ENCODE results near the gene QPRT. TPM values are rescaled to one million over a fixed set of nuclear protein-coding genes. Genes with fewer than 3 reads are reported as not detected.

Gene QPRT
- total RNA-seq, 1 experiment from 2014 or later: 0.52 TPM

DNA sequence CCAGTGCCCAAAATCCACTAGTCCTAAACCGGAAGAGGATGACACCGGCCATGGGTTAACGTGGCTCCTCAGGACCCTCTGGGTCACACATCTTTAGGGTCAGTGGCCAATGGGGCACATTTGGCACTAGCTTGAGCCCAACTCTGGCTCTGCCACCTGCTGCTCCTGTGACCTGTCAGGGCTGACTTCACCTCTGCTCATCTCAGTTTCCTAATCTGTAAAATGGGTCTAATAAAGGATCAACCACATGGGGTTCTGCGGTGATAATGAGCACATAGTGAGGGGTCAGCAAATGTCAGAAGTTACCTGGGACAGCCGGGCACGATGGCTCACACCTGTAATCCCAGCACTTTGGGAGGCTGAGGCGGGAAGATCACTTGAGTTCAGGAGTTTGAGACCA lies 18.4 kb downstream of the QPRT start:
- ChIA-PET POLR2A (no interaction called here), CTCF (interaction anchor here (0.5 to 1.5 kb wide), 2 partner anchors 110 to 291 kb away, joined by 3 read pairs; no protein-coding TSS in a partner anchor)

DNA sequence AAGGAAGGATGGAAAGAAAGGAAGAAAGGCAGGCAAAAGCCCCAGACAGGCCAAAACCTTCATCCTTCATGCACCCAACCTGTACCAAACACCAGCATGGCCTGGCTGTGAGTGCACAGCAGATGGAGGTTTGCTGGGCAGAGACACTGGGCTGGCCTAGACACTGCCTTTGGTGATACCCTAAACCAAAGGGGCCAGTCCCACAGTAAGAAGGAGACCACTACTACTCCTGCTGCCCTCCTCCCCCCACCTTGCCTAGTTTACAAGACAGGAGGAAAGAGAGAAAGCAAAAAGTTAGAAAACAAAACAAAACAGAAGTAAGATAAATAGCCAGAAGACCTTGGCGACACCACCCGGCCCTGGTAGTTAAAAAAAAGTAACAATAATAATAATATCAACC lies 19.1 kb downstream of the QPRT start:
- H3K36me3 ChIP-seq (ENCODE audit: control insufficient read depth in 1 of 2, insufficient read depth in 2 of 2, low read length in 2 of 2): no peaks in the 10 kb centered on the region
- no peaks in the 10 kb centered on the region for H3K27me3 ChIP-seq (ENCODE audit: insufficient read depth, low read length)
- intact Hi-C loops (cut with micrococcal nuclease): no loop called here
- H3K4me3 ChIP-seq (replicated peaks in 1 of 2; ENCODE audit: low read depth in 1 of 2, low read length in 2 of 2): no peak overlapping the region
- ATAC-seq: no peak
- H4K20me1 ChIP-seq (ENCODE audit: insufficient read depth): no peaks in the 10 kb centered on the region
- H3K9me3 ChIP-seq (ENCODE audit: control insufficient read depth in 1 of 2, insufficient read depth in 1 of 2, low read depth in 1 of 2, low read length in 2 of 2): no peaks in the 10 kb centered on the region
- no peak overlapping the region for H3K27ac ChIP-seq (ENCODE audit: low read depth, low read length)
- CTCF ChIA-PET: interaction anchor here (0.5 to 4.1 kb wide), 4 partner anchors 46 to 334 kb away, joined by 3 to 34 read pairs (median 3); partner anchors contain the start of gene TLCD3B
- no peak overlapping the region for H2AFZ ChIP-seq (ENCODE audit: low read depth, low read length, poor library complexity, severe bottlenecking)
- no peak overlapping the region for H3K4me2 ChIP-seq (ENCODE audit: low read length)
- no peaks in the 10 kb centered on the region for H3K79me2 ChIP-seq (ENCODE audit: insufficient read depth, low read length)
- peaks cover 2 to 17% of the 10 kb centered on the region in 2 experiments; a peak in 3 of 4 replicates for H3K4me1 ChIP-seq (ENCODE audit: control insufficient read depth in 1 of 2, insufficient read depth in 2 of 2, low read length in 2 of 2)
- H3K9ac ChIP-seq (ENCODE audit: low read length): no peak overlapping the region
- no peak for DNase-seq (ENCODE audit: low read depth, low spot score)
- no peaks in the 10 kb centered on the region for H3K9me2 ChIP-seq (ENCODE audit: insufficient read depth)
- BruUV-seq (replicated peaks): no TSS peak
- POLR2A ChIA-PET: no interaction called here
- RAD21 ChIA-PET (ENCODE audit: low non-redundant PET in 1 of 2, low total read pairs in 2 of 2, uncharacterized antibody in 2 of 2, unreplicated experiment in 2 of 2): no interaction called here
- TF ChIP-seq CBX3 (IDR thresholded peaks at IDR 0.05; ENCODE audit: low read depth): no peak
- no peak for TF ChIP-seq RAD21 (IDR thresholded peaks at IDR 0.05; ENCODE audit: low read depth)
- no peak for TF ChIP-seq YY1 (IDR thresholded peaks at IDR 0.05; ENCODE audit: extremely low read depth, insufficient replicate concordance, low read depth, low read length)
- TF ChIP-seq SP1 (IDR thresholded peaks at IDR 0.05; ENCODE audit: low read depth): no peak
- no peak for TF ChIP-seq CEBPB (IDR thresholded peaks at IDR 0.05; ENCODE audit: low read depth)
- TF ChIP-seq, protein P1, sequence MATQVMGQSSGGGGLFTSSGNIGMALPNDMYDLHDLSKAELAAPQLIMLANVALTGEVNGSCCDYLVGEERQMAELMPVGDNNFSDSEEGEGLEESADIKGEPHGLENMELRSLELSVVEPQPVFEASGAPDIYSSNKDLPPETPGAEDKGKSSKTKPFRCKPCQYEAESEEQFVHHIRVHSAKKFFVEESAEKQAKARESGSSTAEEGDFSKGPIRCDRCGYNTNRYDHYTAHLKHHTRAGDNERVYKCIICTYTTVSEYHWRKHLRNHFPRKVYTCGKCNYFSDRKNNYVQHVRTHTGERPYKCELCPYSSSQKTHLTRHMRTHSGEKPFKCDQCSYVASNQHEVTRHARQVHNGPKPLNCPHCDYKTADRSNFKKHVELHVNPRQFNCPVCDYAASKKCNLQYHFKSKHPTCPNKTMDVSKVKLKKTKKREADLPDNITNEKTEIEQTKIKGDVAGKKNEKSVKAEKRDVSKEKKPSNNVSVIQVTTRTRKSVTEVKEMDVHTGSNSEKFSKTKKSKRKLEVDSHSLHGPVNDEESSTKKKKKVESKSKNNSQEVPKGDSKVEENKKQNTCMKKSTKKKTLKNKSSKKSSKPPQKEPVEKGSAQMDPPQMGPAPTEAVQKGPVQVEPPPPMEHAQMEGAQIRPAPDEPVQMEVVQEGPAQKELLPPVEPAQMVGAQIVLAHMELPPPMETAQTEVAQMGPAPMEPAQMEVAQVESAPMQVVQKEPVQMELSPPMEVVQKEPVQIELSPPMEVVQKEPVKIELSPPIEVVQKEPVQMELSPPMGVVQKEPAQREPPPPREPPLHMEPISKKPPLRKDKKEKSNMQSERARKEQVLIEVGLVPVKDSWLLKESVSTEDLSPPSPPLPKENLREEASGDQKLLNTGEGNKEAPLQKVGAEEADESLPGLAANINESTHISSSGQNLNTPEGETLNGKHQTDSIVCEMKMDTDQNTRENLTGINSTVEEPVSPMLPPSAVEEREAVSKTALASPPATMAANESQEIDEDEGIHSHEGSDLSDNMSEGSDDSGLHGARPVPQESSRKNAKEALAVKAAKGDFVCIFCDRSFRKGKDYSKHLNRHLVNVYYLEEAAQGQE (IDR thresholded peaks at IDR 0.05; ENCODE audit: low read depth): no peak
- TF ChIP-seq, protein P2, sequence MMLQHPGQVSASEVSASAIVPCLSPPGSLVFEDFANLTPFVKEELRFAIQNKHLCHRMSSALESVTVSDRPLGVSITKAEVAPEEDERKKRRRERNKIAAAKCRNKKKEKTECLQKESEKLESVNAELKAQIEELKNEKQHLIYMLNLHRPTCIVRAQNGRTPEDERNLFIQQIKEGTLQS (IDR thresholded peaks at IDR 0.05): no peak

More for the DNA sequence above, 18.4 kb downstream of the QPRT start:
- H2AFZ ChIP-seq (ENCODE audit: low read depth, low read length, poor library complexity, severe bottlenecking): no peak overlapping the region
- H3K27ac ChIP-seq (ENCODE audit: low read depth, low read length): no peak overlapping the region
- no TSS peak for BruUV-seq (replicated peaks)
- intact Hi-C loops (cut with micrococcal nuclease): no loop called here
- peaks cover 2 to 17% of the 10 kb centered on the region in 2 experiments; a peak in 3 of 4 replicates for H3K4me1 ChIP-seq (ENCODE audit: control insufficient read depth in 1 of 2, insufficient read depth in 2 of 2, low read length in 2 of 2)
- DNase-seq (ENCODE audit: low read depth, low spot score) (no peak), ATAC-seq (no peak)
- no peaks in the 10 kb centered on the region for H3K27me3 ChIP-seq (ENCODE audit: insufficient read depth, low read length)
- no peaks in the 10 kb centered on the region for H4K20me1 ChIP-seq (ENCODE audit: insufficient read depth)
- H3K79me2 ChIP-seq (ENCODE audit: insufficient read depth, low read length): no peaks in the 10 kb centered on the region
- no peak overlapping the region for H3K9ac ChIP-seq (ENCODE audit: low read length)
- TF ChIP-seq ZFX (IDR thresholded peaks at IDR 0.05): no peak
- TF ChIP-seq EGR1 (IDR thresholded peaks at IDR 0.05; ENCODE audit: low read depth): no peak
- no peak for TF ChIP-seq POLR2A (IDR thresholded peaks at IDR 0.05; ENCODE audit: borderline replicate concordance, extremely low read depth, insufficient read depth, insufficient read length)
- TF ChIP-seq POLR2AphosphoS5 (IDR thresholded peaks at IDR 0.05; ENCODE audit: low read depth, low read length): no peak
- TF ChIP-seq ELF1 (IDR thresholded peaks at IDR 0.05; ENCODE audit: borderline replicate concordance, low read depth): no peak
- TF ChIP-seq EZH2phosphoT487 (IDR thresholded peaks at IDR 0.05; ENCODE audit: borderline replicate concordance): no peak
- TF ChIP-seq, protein P3, sequence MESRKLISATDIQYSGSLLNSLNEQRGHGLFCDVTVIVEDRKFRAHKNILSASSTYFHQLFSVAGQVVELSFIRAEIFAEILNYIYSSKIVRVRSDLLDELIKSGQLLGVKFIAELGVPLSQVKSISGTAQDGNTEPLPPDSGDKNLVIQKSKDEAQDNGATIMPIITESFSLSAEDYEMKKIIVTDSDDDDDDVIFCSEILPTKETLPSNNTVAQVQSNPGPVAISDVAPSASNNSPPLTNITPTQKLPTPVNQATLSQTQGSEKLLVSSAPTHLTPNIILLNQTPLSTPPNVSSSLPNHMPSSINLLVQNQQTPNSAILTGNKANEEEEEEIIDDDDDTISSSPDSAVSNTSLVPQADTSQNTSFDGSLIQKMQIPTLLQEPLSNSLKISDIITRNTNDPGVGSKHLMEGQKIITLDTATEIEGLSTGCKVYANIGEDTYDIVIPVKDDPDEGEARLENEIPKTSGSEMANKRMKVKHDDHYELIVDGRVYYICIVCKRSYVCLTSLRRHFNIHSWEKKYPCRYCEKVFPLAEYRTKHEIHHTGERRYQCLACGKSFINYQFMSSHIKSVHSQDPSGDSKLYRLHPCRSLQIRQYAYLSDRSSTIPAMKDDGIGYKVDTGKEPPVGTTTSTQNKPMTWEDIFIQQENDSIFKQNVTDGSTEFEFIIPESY (IDR thresholded peaks at IDR 0.05; ENCODE audit: extremely low read depth, insufficient replicate concordance, low read length): no peak
- no peak for TF ChIP-seq ZNF274 (IDR thresholded peaks at IDR 0.05; ENCODE audit: low read depth, low read length)
- TF ChIP-seq JUND (IDR thresholded peaks at IDR 0.05): no peak
- no peak overlapping the region for H3K4me2 ChIP-seq (ENCODE audit: low read length)
- H3K9me2 ChIP-seq (ENCODE audit: insufficient read depth): no peaks in the 10 kb centered on the region
- RAD21 ChIA-PET (ENCODE audit: low non-redundant PET in 1 of 2, low total read pairs in 2 of 2, uncharacterized antibody in 2 of 2, unreplicated experiment in 2 of 2): no interaction called here
- H3K9me3 ChIP-seq (ENCODE audit: control insufficient read depth in 1 of 2, insufficient read depth in 1 of 2, low read depth in 1 of 2, low read length in 2 of 2): no peaks in the 10 kb centered on the region
- H3K36me3 ChIP-seq (ENCODE audit: control insufficient read depth in 1 of 2, insufficient read depth in 2 of 2, low read length in 2 of 2): no peaks in the 10 kb centered on the region
- no peak overlapping the region for H3K4me3 ChIP-seq (replicated peaks in 1 of 2; ENCODE audit: low read depth in 1 of 2, low read length in 2 of 2)

Measured in HCT116 (cell line).